GM18951 (cell line): ENCODE results near the gene CACUL1.

ENCODE experiments used
- POLR2A ChIP-seq: IDR thresholded peaks from 4 replicates; pipeline ENCODE4 v1.6.1; 2011; ENCODE audit warnings: mild to moderate bottlenecking; ENCODE audit not compliant: insufficient read length, insufficient read depth; ENCODE audit errors: extremely low read depth
- in situ Hi-C: fragments of 300-500 bp; cut with MboI; formaldehyde crosslinking; loops from one replicate; pipeline ENCODE4 v1.12.0; 2022; ENCODE audit warnings: low sequenced_read_pairs, mixed read lengths, inconsistent platforms; ENCODE audit not compliant: unreplicated experiment

Gene CACUL1

GRCh38 chr10:118732245-118733165 is 22.3 kb downstream of the CACUL1 start:
- in situ Hi-C loops, result no loop called here

GRCh38 chr10:118730756-118731456 is 23.9 kb downstream of the CACUL1 start:
- in situ Hi-C loops, result no loop called here
- TF ChIP-seq POLR2A, result no peak

More at GRCh38 chr10:118732245-118733165, 22.3 kb downstream of the CACUL1 start:
- TF ChIP-seq POLR2A, result no peak

- in situ Hi-C loops, result no loop called here
- TF ChIP-seq POLR2A, result no peak
Measured at GRCh38 chr10:118729641-118730258, 25.0 kb downstream of the CACUL1 start.

- in situ Hi-C loops, result no loop called here
Measured at GRCh38 chr10:118729200-118729599, 25.6 kb downstream of the CACUL1 start.

GRCh38 chr10:118725886-118726500 is 28.8 kb downstream of the CACUL1 start:
- no peak for TF ChIP-seq POLR2A
- in situ Hi-C loops, result no loop called here

More at GRCh38 chr10:118729200-118729599, 25.6 kb downstream of the CACUL1 start:
- no peak for TF ChIP-seq POLR2A

GRCh38 chr10:118723466-118723865 is 31.3 kb downstream of the CACUL1 start:
- TF ChIP-seq POLR2A, result no peak
- in situ Hi-C loops, result no loop called here

GRCh38 chr10:118721539-118721876 is 33.3 kb downstream of the CACUL1 start:
- TF ChIP-seq POLR2A, result no peak
- in situ Hi-C loops, result no loop called here

GRCh38 chr10:118720685-118721538 is 33.9 kb downstream of the CACUL1 start:
- in situ Hi-C loops, result no loop called here
- TF ChIP-seq POLR2A, result no peak

- in situ Hi-C loops, result loop anchor here (10.0 kb wide), 1 partner anchor 150 kb away; no protein-coding TSS in a partner anchor
- no peak for TF ChIP-seq POLR2A
Measured at GRCh38 chr10:118714366-118714765, 40.4 kb downstream of the CACUL1 start.

GRCh38 chr10:118712930-118713634 is 41.7 kb downstream of the CACUL1 start:
- no peak for TF ChIP-seq POLR2A
- in situ Hi-C loops, result loop anchor here (10.0 kb wide), 1 partner anchor 148 kb away; no protein-coding TSS in a partner anchor

- in situ Hi-C loops, result loop anchor here (10.0 kb wide), 1 partner anchor 147 kb away; no protein-coding TSS in a partner anchor
- TF ChIP-seq POLR2A, result no peak
Measured at GRCh38 chr10:118712080-118712479, 42.7 kb downstream of the CACUL1 start.
